ENCODE results near the gene WDR74.
"Not testable (repeated sequence)": the region's sequence is repeated elsewhere in the genome, so short reads cannot be mapped to it uniquely, and the experiment has no call there.

The WDR74 gene

DNA sequence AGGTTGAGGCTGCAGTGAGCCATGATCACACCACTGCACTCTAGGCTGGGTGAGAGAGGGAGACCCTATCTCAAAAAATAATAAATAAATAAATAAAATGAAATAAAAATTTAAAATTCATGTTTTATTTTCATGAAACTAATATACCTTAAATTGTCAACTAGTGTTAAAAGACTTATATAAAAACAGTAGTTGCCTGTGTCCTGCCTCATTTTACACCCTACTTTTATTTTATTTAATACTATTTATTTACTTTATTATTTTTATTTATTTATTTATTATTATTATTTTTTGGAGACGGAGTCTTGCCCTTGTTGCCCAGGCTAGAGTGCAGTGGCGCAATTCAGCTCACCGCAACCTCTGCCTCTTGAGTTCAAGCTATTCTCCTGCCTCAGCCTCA, 4.8 kb upstream of the WDR74 start:
- H3K4me1 ChIP-seq, result no peaks in the 10 kb centered on the region
- TF ChIP-seq, protein P1, sequence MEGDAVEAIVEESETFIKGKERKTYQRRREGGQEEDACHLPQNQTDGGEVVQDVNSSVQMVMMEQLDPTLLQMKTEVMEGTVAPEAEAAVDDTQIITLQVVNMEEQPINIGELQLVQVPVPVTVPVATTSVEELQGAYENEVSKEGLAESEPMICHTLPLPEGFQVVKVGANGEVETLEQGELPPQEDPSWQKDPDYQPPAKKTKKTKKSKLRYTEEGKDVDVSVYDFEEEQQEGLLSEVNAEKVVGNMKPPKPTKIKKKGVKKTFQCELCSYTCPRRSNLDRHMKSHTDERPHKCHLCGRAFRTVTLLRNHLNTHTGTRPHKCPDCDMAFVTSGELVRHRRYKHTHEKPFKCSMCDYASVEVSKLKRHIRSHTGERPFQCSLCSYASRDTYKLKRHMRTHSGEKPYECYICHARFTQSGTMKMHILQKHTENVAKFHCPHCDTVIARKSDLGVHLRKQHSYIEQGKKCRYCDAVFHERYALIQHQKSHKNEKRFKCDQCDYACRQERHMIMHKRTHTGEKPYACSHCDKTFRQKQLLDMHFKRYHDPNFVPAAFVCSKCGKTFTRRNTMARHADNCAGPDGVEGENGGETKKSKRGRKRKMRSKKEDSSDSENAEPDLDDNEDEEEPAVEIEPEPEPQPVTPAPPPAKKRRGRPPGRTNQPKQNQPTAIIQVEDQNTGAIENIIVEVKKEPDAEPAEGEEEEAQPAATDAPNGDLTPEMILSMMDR (IDR thresholded peaks at IDR 0.05; ENCODE audit: low read depth, low read length), result no peak
- DNase-seq, result no peak

DNA sequence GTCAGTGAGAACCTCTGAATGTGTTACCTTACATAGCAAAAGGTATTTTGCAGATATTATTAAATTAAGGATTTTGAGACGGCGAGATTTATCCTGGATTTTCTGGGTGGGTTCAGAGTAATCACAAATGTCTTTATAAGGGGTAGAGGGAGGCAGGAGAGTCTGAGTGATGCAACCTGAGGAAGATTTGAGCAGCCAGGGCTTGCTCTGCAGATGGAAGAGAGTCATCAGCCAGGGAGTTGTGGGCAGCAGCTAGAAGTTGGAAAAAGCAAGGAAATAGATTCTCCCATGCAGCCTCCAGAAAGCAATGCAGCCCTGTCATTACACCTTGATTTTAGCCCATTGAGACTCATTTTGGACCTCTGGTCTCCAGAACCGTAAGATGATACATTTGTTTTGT, 4.1 kb upstream of the WDR74 start:
- DNase-seq, result no peak
- Histone ChIP-seq H3K27me3 (no peaks in the 10 kb centered on the region), H3K4me1 (no peaks in the 10 kb centered on the region), H3K4me3 (ENCODE audit: low read depth, low read length) (no peak overlapping the region), H3K36me3 (no peaks in the 10 kb centered on the region), H3K9me3 (no peaks in the 10 kb centered on the region)
- TF ChIP-seq, protein P1 (IDR thresholded peaks at IDR 0.05; ENCODE audit: low read depth, low read length), result no peak

More for the DNA sequence above, 4.8 kb upstream of the WDR74 start:
- Histone ChIP-seq H3K9me3 (no peaks in the 10 kb centered on the region), H3K27me3 (no peaks in the 10 kb centered on the region), H3K4me3 (ENCODE audit: low read depth, low read length) (no peak overlapping the region), H3K36me3 (no peaks in the 10 kb centered on the region)

DNA sequence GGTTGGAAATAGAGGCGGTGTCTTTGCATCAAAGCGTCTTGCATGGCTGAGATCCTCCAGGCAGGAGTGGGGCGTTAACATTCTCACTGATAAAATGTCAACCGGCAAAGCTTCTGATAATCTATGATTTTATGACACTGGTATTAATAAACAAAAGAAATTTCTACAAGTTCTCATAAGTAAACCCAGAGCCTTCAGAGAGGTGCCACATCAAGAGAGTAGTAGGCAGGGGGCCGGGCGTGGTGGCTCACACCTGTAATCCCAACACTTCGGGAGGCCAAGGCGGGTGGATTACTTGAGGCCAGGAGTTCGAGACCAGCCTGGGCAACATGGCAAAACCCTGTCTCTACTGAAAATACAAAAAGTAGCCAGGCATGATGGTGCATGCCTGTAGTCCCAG, 3.5 kb upstream of the WDR74 start:
- peak overlapping the region; percentile 48; the same call in 1 of the 2 replicates for H3K4me3 ChIP-seq (ENCODE audit: low read depth, low read length)
- not testable (repeated sequence) for H3K9me3 ChIP-seq, H3K36me3 ChIP-seq, H3K27me3 ChIP-seq, DNase-seq, H3K4me1 ChIP-seq

DNA sequence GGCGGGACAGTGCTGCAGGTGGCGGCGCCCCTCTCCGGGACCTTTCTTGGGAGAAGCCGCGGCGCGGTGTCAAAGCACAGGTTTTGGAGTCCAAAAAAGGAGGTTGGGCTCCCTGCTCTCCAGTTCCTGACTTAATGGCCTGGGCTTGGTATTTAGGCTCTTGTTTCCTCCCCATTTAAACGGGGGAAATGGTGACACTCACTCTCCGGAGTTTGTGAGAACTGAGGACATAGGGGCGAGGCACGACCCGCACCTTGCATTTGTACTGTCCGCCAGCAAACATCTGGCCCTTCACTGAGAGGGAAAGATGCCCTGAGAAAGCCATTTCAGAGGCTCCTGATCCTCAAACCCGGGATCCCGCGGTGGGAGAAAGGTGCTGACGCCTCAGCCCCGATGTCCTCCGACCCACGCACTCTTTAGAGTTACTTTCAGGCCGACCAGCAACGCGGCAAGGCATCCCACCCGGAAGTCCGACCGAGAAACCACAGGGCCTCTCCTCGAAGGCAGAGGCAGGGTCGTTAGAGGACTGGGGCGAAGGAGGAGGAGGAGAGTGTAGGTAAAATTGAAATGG, 2.9 kb upstream of the WDR74 start:
- peak; percentile 19 for DNase-seq
- TF ChIP-seq, protein P1 (IDR thresholded peaks at IDR 0.05; ENCODE audit: low read depth, low read length), result no peak
- no peaks in the 10 kb centered on the region for H3K9me3 ChIP-seq

DNA sequence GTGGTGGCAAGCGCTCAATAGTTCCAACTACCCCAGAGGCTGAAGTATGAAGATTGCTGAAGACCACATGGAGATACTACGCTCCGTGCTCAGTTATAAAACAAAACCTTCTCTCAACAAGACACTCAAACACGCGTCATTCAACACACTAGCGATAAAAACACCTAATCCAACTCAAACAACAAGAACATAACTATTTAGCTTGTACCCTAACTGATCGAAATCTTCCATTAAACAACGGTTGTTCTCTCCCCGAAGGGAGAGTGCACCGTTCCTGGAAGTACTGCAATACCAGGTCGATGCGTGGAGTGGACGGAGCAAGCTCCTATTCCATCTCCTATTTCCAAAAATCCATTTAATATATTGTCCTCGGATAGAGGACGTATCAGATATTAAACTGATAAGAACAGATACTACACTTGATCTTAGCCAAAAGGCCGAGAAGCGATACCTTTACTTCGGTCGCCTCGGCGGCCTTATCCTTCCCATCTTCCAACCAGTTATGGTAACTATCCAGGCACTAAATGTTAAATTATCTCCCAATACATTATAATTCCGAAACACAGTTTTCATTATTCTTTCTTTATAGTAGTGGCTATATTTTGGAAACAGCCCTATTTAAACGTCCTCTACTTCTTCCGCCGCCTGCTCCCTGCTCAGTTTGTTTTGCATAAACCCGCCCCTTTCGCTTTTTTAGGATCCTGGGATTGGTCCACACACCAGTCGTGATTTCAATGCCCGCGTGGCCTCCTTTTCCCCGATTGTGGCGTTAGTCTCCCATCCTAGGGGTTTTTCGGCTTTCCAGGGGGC, 2.2 kb upstream of the WDR74 start:
- Histone ChIP-seq H3K4me3 (ENCODE audit: low read depth, low read length) (peak overlapping the region; percentile 87), H3K4me1 (no peaks in the 10 kb centered on the region), H3K36me3 (peaks cover 3% of the 10 kb centered on the region; the same call in 1 of the 2 replicates), H3K27me3 (no peaks in the 10 kb centered on the region), H3K9me3 (no peaks in the 10 kb centered on the region)
- peak; percentile 89 for DNase-seq
- TF ChIP-seq, protein P1 (IDR thresholded peaks at IDR 0.05; ENCODE audit: low read depth, low read length), result no peak

More for the DNA sequence above, 2.9 kb upstream of the WDR74 start:
- Histone ChIP-seq H3K4me3 (ENCODE audit: low read depth, low read length) (peak overlapping the region; percentile 48), H3K4me1 (no peaks in the 10 kb centered on the region), H3K27me3 (no peaks in the 10 kb centered on the region), H3K36me3 (no peaks in the 10 kb centered on the region)

DNA sequence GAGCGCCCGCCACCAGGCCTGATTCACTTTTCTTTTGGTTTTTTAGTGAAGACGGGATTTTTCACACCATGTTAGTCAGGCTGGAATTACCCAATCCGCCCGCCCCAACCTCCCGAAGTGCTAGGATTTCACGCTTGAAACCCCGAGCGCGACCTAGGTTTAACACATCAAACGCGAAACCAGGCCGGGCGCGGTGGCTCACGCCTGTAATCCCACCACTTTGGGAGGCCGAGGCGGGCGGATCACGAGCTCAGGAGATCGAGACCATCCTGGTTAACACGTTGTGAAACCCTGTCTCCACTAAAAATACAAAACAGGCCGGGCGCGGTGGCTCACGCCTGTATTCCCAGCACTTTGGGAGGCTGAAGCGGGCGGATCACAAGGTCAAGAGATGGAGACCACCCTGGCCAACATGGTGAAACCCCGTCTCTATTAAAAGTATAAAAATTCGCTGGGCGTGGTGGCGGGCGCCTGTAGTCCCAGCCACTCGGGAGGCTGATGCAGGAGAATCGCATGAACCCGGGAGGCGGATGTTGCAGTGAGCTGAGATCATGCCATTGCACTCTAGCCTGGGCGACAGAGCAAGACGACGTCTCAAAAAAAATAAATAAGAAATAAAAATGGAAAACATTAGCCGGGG, 1.5 kb upstream of the WDR74 start:
- not testable (repeated sequence) for H3K36me3 ChIP-seq, H3K4me1 ChIP-seq, H3K27me3 ChIP-seq, H3K9me3 ChIP-seq
- peak; percentile 60 for DNase-seq
- H3K4me3 ChIP-seq (ENCODE audit: low read depth, low read length), result peak overlapping the region; percentile 87

DNA sequence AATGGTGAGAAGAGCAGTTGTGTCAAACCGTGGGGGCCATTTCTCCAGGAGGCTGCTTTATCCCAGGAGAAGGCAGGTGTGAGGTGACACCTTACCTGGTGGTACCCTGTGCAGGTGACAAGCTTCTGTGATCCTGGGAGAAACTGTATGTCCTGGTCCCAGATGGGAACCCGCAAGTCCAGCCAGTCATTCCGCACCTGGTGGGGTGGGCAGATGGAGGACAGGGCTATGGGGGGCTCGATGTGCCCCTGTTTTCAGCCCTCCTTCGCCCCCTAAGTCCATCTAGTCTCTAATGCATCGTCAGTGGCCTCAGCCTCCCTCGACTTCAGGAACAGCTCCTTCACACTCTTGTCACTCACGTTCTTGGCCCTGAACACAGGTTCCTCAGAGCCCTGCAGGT, 4.1 kb downstream of the WDR74 start:
- Histone ChIP-seq H3K9me3 (no peaks in the 10 kb centered on the region), H3K4me3 (ENCODE audit: low read depth, low read length) (no peak overlapping the region), H3K4me1 (no peaks in the 10 kb centered on the region), H3K27me3 (no peaks in the 10 kb centered on the region), H3K36me3 (peaks cover 21% of the 10 kb centered on the region)
- TF ChIP-seq, protein P1 (IDR thresholded peaks at IDR 0.05; ENCODE audit: low read depth, low read length), result no peak
- no peak for DNase-seq

Measured in BE2C (cell line).